DOHH2 (cell line): ENCODE results near the gene SLC16A1.
"Not testable (repeated sequence)": the region's sequence is repeated elsewhere in the genome, so short reads cannot be mapped to it uniquely, and the experiment has no call there.

Experiments
- H3F3A ChIP-seq: fragments of 200-600 bp; sonication (generic), shearing (Covaris generic); 2 replicates; pipeline ENCODE4 v1.6.0; 2016; ENCODE audit warnings: antibody characterized with exemption, mild to moderate bottlenecking; ENCODE audit not compliant: control insufficient read depth, insufficient read depth
- H3K27ac ChIP-seq: fragments of 200-600 bp; sonication (generic); 2 replicates; pipeline ENCODE4 v1.5.1; 2014; ENCODE audit warnings: low read depth, mild to moderate bottlenecking, low read length, moderate library complexity
- H3K27me3 ChIP-seq: fragments of 200-600 bp; sonication (generic); 2 replicates; pipeline ENCODE4 v1.6.1; 2014; ENCODE audit warnings: mild to moderate bottlenecking, low read length, mixed read lengths; ENCODE audit not compliant: control insufficient read depth
- H3K36me3 ChIP-seq: fragments of 200-600 bp; sonication (generic); 2 replicates; pipeline ENCODE4 v1.6.1; 2014; ENCODE audit warnings: mild to moderate bottlenecking, low read length, moderate library complexity, mixed read lengths; ENCODE audit not compliant: control insufficient read depth
- H3K4me1 ChIP-seq: fragments of 200-600 bp; sonication (generic); 2 replicates; pipeline ENCODE4 v1.6.1; 2014; ENCODE audit warnings: mild to moderate bottlenecking, low read length, mixed read lengths; ENCODE audit not compliant: control insufficient read depth
- H3K4me2 ChIP-seq: fragments of 200-600 bp; sonication (generic); 2 replicates; pipeline ENCODE4 v1.6.0; 2014; ENCODE audit warnings: mild to moderate bottlenecking, low read length, moderate library complexity
- H3K4me3 ChIP-seq: fragments of 200-600 bp; sonication (generic); 2 replicates; pipeline ENCODE4 v1.5.1; 2014; ENCODE audit warnings: mild to moderate bottlenecking, low read length, mixed read lengths
- H3K79me2 ChIP-seq: fragments of 200-600 bp; sonication (generic); 2 replicates; pipeline ENCODE4 v1.6.1; 2014; ENCODE audit warnings: mild to moderate bottlenecking, low read length, mixed read lengths; ENCODE audit not compliant: control insufficient read depth
- H3K9me2 ChIP-seq: fragments of 200-600 bp; sonication (generic); replicated peaks from 2 replicates; pipeline ENCODE4 v1.6.1; 2014; ENCODE audit warnings: mild to moderate bottlenecking, low read length, mixed read lengths; ENCODE audit not compliant: control insufficient read depth
- H3K9me3 ChIP-seq: fragments of 200-600 bp; sonication (generic); 2 replicates; pipeline ENCODE4 v1.6.1; 2014; ENCODE audit warnings: antibody characterized with exemption, low read length, mixed read lengths; ENCODE audit not compliant: control insufficient read depth, insufficient read depth
- H4K20me1 ChIP-seq: fragments of 200-600 bp; sonication (generic); 2 replicates; pipeline ENCODE4 v1.6.0; 2014; ENCODE audit warnings: low read depth, mild to moderate bottlenecking, antibody characterized with exemption, low read length, moderate library complexity; ENCODE audit not compliant: control insufficient read depth, insufficient read depth
- EZH2phosphoT487 ChIP-seq: fragments of 200-600 bp; sonication (generic); IDR thresholded peaks from 2 replicates; pipeline ENCODE4 v1.6.1; 2017; ENCODE audit warnings: borderline replicate concordance, mild to moderate bottlenecking, antibody characterized with exemption, low read length, moderate library complexity, mixed read lengths
- TF ChIP-seq, protein P1 (sequence below): fragments of 200-600 bp; sonication (generic); IDR thresholded peaks from one replicate; pipeline ENCODE4 v1.5.1; 2014; ENCODE audit warnings: antibody characterized with exemption, mild to moderate bottlenecking, low read depth, low read length; ENCODE audit not compliant: poor library complexity, severe bottlenecking

The SLC16A1 gene

DNA sequence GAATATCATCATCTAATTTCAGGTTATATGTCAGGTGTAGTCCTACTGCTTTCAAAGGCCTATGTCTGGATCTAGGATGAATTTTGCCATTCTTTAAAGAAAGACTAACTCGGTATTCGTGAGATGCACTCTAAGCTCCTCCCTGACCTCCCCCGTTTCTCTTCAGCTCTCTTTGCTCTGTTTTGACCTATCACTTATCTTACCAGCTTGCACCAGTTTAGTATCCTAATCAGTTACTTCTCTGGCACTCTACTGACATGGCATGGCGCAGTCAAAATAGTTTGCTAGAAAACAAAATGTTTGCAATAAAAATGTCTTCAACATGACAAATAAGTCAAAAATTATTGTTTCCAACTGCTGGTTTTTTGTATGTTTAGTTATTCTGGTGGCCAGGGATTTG lies 8.4 kb upstream of the SLC16A1 start:
- no peaks in the 10 kb centered on the region for H4K20me1 ChIP-seq
- no peaks in the 10 kb centered on the region for H3K9me3 ChIP-seq
- no peak for TF ChIP-seq EZH2phosphoT487
- TF ChIP-seq, protein P1, sequence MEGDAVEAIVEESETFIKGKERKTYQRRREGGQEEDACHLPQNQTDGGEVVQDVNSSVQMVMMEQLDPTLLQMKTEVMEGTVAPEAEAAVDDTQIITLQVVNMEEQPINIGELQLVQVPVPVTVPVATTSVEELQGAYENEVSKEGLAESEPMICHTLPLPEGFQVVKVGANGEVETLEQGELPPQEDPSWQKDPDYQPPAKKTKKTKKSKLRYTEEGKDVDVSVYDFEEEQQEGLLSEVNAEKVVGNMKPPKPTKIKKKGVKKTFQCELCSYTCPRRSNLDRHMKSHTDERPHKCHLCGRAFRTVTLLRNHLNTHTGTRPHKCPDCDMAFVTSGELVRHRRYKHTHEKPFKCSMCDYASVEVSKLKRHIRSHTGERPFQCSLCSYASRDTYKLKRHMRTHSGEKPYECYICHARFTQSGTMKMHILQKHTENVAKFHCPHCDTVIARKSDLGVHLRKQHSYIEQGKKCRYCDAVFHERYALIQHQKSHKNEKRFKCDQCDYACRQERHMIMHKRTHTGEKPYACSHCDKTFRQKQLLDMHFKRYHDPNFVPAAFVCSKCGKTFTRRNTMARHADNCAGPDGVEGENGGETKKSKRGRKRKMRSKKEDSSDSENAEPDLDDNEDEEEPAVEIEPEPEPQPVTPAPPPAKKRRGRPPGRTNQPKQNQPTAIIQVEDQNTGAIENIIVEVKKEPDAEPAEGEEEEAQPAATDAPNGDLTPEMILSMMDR, result no peak
- peaks cover 61% of the 10 kb centered on the region for H3K79me2 ChIP-seq
- no peak overlapping the region for H3K4me3 ChIP-seq
- H3K4me1 ChIP-seq, result peaks cover 15% of the 10 kb centered on the region
- no peaks in the 10 kb centered on the region for H3K9me2 ChIP-seq
- H3F3A ChIP-seq, result no peaks in the 10 kb centered on the region
- no peak overlapping the region for H3K27ac ChIP-seq
- no peaks in the 10 kb centered on the region for H3K27me3 ChIP-seq
- H3K36me3 ChIP-seq, result peaks cover 75% of the 10 kb centered on the region
- H3K4me2 ChIP-seq, result no peak overlapping the region

DNA sequence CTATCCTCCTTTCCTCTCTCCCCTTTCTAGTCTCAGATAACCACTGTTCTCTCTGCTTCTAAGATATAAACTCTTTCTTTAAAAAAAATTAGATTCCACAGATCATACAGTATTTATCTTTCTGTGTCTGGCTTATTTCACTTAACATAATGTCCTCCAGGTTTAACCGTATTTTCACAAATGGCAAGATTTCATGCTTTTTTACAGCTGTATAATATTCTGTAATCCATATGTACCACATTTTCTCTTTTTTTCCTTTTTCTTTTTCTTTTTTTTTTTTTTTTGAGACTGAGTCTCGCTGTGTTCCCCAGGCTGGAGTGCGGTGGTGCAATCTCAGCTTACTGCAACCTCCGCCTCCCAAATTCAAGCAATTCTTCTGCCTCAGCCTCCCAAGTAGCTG lies 5.1 kb upstream of the SLC16A1 start:
- H4K20me1 ChIP-seq, result peaks cover 8% of the 10 kb centered on the region; the same call in 1 of the 2 replicates
- no peak overlapping the region for H3K27ac ChIP-seq
- peaks cover 28% of the 10 kb centered on the region for H3K4me1 ChIP-seq
- peaks cover 90% of the 10 kb centered on the region for H3K79me2 ChIP-seq
- H3K27me3 ChIP-seq, result no peaks in the 10 kb centered on the region
- no peak overlapping the region for H3K4me2 ChIP-seq
- no peak for TF ChIP-seq EZH2phosphoT487
- no peaks in the 10 kb centered on the region for H3K9me2 ChIP-seq
- no peaks in the 10 kb centered on the region for H3F3A ChIP-seq
- H3K9me3 ChIP-seq, result no peaks in the 10 kb centered on the region
- no peak overlapping the region for H3K4me3 ChIP-seq
- peaks cover 68% of the 10 kb centered on the region for H3K36me3 ChIP-seq

DNA sequence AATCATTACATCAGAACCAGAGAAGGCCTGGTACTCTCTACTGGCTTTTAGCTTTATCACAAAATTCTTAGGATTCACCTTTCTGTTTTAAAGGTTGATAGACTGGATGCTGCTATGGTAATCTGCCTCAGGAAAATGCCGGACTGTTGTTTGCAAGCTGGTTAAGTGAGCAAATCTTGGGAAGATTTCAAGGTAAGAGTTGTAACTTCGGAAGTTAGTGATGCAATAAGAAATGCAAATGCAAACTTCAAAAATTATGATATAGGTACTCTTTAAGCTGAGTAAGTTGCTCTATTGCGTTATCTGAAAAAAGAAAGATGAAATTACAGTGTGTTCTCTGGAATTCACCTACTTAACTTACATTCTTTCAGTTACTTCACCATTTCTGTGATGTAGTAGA lies 4.4 kb upstream of the SLC16A1 start:
- H3K27me3 ChIP-seq, result no peaks in the 10 kb centered on the region
- H3K9me3 ChIP-seq, result no peaks in the 10 kb centered on the region
- H3K4me3 ChIP-seq, result 0 out of 2 replicates have a peak overlapping the region, but pooled peaks have one; percentile 5
- peaks cover 28% of the 10 kb centered on the region for H3K4me1 ChIP-seq
- H3K36me3 ChIP-seq, result peaks cover 67% of the 10 kb centered on the region
- TF ChIP-seq, protein P1, result no peak
- no peak for TF ChIP-seq EZH2phosphoT487
- H3F3A ChIP-seq, result no peaks in the 10 kb centered on the region
- no peaks in the 10 kb centered on the region for H3K9me2 ChIP-seq
- peaks cover 8% of the 10 kb centered on the region; the same call in 1 of the 2 replicates for H4K20me1 ChIP-seq
- no peak overlapping the region for H3K27ac ChIP-seq
- H3K4me2 ChIP-seq, result peak overlapping the region; percentile 16
- peaks cover 90% of the 10 kb centered on the region for H3K79me2 ChIP-seq

DNA sequence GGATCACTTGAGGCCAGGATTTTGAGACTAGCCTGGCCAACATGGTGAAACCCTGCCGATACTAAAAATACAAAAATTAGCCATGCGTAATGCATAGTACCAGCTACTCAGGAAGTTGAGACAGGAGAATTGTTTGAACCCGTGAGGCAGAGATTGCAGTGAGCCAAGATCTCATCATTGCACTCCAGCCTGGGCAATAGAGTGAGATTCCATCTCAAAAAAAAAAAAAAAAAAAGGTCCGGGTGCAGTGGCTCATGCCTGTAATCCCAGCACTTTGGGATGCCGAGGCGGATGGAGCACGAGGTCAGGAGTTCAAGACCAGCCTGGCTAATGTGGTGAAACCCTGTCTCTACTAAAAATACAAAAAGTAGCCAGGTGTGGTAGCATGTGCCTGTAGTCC lies 2.2 kb upstream of the SLC16A1 start:
- Histone ChIP-seq H3K4me1 (peaks cover 42% of the 10 kb centered on the region), H3K4me2 (peak overlapping the region; percentile 84), H4K20me1 (peaks cover 24% of the 10 kb centered on the region), H3K79me2 (peaks cover 97% of the 10 kb centered on the region), H3K36me3 (peaks cover 75% of the 10 kb centered on the region), H3K4me3 (peak overlapping the region; percentile 95)
- H3K27ac ChIP-seq, H3F3A ChIP-seq, H3K9me3 ChIP-seq, H3K9me2 ChIP-seq, H3K27me3 ChIP-seq: not testable (repeated sequence)
